GM18511 (cell line): ENCODE measurements around the gene SORCS2.

ENCODE experiments used
- ATAC-seq: cut with Tn5 transposase; IDR thresholded peaks from one replicate; pipeline ENCODE4 v1.9.1; 2021; ENCODE audit warnings: mild to moderate bottlenecking, moderate library complexity; ENCODE audit not compliant: unreplicated experiment

SORCS2 gene

GRCh38 chr4:7638984-7639789 lies 446.8 kb downstream of the SORCS2 start:
- no peak for ATAC-seq

- no peak for ATAC-seq
These were observed 447.8 kb downstream of the SORCS2 start for GRCh38 chr4:7640136-7640535.

- no peak for ATAC-seq
These were observed 449.4 kb downstream of the SORCS2 start for GRCh38 chr4:7641712-7642111.

DNA sequence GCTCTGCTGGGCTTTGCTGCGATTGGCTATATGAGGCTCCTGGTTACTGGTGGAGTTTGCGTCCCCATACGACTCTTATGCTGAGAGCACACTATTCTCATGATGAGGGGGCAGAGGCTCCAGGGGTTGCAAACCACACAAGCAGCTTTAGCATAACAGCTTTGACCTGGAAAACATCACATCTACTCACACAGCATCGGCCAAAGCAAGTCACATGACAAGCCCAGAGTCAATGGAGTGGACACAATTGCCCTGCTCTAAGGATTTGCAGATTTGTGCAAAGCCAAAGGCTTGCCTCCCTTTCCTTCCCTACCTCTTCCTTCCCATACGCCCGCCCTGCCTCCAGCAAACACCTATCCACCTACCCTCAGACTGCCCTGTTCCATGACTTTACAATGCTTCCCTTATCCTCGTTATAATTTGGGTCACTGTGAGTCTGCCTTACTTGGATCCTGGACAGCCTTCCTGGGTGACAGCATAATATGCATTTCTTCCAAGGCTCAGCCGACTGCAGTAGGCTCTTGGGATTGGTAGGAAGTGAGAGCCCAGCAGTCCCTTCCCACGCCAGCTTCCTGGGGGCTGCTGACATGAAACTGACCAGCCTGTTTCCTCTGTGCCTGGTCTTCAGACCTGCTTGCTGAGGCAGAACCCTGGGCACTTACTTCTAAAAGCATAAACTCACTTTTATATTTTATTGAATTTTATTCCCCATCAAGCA lies 450.6 kb downstream of the SORCS2 start:
- no peak for ATAC-seq

DNA sequence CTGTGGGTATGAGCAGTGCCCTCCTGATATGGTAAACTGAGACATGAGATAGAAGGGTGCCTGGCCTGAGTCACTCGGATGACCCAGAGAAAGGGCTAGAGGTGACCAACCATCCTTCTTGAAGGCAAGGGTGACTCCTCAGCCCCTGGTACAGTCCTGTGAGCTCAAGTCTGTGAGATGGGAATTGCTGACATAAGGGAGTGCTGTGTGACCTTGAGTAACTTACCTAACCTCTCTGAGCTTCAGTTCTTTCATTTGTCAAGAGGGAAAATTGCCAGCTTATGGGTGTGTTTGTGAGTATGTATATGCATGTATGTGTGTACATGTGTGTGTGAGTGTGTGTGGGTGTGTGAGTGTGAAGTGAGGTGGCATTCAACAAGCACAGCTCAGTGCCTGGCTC lies 452.8 kb downstream of the SORCS2 start:
- no peak for ATAC-seq

GRCh38 chr4:7645956-7646355 lies 453.6 kb downstream of the SORCS2 start:
- ATAC-seq = no peak

DNA sequence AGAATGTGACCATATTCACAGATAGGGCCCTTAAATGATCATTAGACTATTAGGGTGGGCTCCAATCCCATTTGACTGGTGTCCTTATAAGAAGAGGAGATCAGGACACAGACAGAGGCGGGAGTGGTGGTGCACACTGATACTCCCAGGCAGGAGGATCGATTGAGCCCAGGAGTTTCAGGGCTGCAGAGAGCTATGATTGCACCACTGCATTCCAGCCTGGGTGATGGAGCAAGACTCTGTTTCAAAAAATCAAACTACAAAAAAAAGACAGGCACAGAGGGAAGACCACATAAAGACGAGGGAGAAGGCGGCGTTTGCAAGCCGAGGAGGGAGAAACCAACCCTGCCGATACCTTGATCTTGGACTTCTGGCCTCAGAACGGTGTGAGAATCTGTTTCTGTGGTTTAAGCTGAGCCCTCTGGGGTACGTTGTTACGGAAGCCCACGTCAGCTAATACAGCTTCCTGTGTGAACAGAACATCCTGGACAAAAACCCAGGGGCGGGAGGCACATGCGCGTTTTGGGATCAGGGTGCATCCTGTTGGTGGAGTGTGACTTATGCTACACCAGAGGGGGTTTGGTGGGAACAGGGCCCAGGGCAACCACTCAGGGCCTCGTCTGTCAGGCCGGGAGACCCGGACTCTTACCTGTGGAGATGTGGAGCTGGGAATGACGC lies 454.2 kb downstream of the SORCS2 start:
- ATAC-seq = no peak

GRCh38 chr4:7647186-7647585 lies 454.8 kb downstream of the SORCS2 start:
- ATAC-seq = no peak

GRCh38 chr4:7647600-7648543 lies 455.5 kb downstream of the SORCS2 start:
- no peak for ATAC-seq

DNA sequence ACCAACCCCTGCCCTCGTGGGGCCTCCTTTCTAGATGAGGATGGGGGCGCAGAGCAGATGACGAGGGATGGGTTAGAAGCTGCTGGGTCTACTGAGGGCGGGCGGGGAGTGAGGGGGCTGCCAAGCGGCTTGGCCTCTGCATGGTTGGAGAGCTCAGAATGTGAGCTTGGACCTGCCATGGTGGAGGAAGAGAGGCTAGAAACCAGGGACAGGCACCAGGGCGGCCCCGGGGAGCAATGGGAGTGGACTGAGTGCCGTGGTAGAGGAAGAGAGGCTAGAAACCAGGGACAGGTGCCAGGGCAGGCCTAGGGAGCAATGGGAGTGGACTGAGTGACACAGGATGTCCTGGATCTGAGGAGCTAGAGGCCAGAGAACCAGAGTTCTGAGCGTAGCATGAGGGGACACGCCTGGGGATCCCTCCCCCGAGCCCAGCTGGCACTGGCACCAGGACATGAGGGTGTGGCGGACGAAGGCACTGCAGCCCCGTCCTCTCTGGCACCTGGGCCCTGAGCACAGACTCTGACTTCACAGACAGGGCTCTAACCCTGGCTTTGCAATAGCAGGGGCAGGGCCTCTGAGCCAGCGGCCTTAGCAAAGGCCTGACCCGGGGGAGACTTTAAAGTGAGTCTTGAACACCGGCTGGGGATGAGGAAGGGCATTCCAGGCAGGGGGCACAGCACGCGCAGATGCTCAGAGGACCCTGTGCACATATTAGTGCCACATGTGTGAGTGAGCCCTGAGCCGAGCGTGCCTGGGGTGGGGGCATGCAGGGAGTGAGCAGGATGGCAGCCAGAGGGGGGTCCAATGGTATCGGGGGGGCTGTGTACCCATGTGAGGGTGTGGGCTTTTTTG lies 456.4 kb downstream of the SORCS2 start:
- no peak for ATAC-seq

DNA sequence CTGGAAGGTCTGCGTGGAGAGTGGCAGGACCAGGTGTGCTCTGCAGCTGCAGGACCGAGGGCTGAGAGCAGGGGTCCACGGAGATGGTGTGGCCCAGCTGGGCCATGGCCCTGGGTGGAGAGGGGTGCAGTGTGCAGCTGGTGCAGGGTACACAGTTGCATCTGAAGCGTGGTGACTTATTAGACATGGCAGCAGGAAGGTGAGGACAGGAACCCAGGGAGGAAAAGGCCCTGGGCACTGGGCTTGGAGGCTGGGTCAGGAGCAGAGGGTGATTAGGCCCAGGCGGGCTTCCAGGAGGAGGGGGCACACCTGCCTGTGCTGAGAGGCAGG lies 457.0 kb downstream of the SORCS2 start:
- ATAC-seq = no peak

DNA sequence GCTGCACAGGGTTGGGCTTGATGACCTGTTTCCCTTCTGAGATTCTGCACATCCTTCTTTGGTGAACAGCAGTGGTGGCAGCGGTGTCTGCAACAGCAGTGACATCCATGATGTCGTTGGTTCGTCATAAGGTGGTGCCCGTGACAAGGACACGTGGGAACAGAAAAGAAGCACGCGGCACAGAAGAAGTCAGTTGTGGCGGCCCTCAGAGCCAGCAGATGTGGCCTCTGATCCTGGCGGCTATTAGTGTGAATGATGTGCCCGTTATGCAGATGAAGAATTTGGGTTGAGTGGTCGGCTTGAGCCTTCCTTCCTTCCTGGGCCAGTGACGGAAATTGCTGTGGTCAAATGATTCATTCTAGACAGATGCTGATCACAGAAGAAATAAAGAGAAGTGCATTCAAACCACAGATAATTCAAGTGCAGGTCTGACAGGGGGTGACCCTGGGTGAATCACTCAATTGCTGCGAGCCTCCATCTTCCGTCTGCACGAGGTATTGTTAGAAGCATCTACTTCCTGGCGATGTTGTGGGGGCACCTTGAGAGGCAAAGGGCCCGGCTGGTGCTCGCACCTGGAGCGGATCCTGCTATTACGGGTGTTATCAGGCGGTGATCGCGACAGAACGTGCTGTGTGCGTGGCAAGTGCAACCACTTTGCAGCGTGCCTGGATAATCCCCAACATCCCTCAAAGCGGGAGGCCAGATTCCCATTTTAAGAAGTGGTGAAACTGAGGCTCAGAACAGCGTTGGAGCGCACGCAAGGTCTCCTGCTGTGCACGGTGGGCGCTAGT lies 457.6 kb downstream of the SORCS2 start:
- no peak for ATAC-seq

DNA sequence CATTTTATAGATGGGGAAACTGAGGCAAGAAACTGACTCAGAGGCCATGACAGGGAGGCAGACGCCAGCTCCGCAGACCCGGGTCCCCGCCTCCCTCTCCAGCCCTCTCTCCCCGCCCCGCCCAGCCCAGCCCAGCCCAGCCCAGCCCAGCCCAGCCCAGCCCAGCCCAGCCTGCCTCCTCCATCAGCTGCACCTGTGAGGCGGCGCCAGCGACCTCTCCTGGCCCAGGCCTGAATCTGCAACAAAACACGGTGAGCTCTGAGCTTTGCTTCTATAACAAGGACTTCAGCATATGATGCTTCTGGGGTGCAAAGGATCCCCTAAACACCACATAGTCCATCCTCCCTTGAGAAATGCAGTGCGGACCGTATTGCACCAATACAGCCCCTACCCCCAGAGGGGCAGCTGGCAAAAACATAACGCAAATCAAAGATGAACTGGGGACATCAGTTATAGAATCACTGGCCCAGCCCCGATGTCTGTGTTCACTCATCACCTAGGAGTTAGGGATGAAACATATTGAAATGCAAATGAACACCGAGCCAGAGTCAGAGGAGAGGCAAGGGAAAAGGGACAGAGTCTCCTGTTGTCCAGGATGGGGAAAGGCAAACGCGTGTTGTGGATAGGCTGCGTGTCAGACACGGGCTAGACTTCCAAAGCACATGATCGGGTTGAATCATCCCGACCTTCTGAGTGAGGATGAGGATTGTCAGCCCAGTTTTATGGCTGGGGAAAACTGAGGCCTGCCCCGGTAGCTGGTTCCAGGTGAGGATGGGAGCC lies 458.5 kb downstream of the SORCS2 start:
- ATAC-seq = no peak

GRCh38 chr4:7651461-7651921 lies 459.2 kb downstream of the SORCS2 start:
- ATAC-seq = no peak

GRCh38 chr4:7652006-7652405 lies 459.7 kb downstream of the SORCS2 start:
- no peak for ATAC-seq

GRCh38 chr4:7652451-7652881 lies 460.1 kb downstream of the SORCS2 start:
- no peak for ATAC-seq

DNA sequence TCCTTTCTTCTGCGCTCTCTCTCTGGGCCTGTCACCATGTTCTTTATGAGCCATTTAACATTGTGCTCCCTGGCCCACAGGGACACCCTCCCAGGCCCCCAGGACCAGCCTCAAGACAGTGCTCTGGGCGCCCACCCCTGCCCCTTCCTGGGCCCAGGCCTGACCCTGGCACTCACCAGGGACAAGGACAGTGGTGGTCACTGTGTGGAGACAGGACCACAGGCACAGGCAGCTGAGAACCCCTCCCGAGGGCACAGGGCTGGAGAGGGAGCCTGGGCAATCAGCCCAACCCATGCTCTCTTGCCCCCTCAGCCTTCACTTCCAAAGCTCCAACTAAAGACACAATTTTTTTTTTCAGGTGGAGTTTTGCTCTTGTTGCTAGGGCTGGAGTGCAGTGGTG lies 460.6 kb downstream of the SORCS2 start:
- ATAC-seq = no peak
